ENCODE data around the gene ZNF248.
"Not testable (repeated sequence)": the region's sequence is repeated elsewhere in the genome, so short reads cannot be mapped to it uniquely, and the experiment has no call there.

The ZNF248 gene

GRCh38 chr10:37738241-37738640, 119.2 kb downstream of the ZNF248 start:
- not testable (repeated sequence) for DNase-seq

GRCh38 chr10:37737336-37737735, 120.1 kb downstream of the ZNF248 start:
- no peak for DNase-seq

- DNase-seq: no peak
Measured at GRCh38 chr10:37736120-37736519, 121.3 kb downstream of the ZNF248 start.

- DNase-seq: no peak
Measured at GRCh38 chr10:37734971-37735370, 122.4 kb downstream of the ZNF248 start.
